Stimulated activated CD4-positive, alpha-beta T cell treated with anti-CD3 and anti-CD28 coated beads, Interleukin-2, amount 100 ng/mL, for 24 hours (primary cell): ENCODE data around the gene KPNB1.
A peak's percentile ranks its signal among the peaks of the same experiment; 100 is the strongest.

Experiments
- DNase-seq, 2 donors: peaks; one replicate each; pipeline ENCODE4 v3.0.0-alpha.2; 2020

KPNB1 gene

GRCh38 chr17:47714773-47715396, 65.2 kb downstream of the KPNB1 start:
- no peak for DNase-seq

DNA sequence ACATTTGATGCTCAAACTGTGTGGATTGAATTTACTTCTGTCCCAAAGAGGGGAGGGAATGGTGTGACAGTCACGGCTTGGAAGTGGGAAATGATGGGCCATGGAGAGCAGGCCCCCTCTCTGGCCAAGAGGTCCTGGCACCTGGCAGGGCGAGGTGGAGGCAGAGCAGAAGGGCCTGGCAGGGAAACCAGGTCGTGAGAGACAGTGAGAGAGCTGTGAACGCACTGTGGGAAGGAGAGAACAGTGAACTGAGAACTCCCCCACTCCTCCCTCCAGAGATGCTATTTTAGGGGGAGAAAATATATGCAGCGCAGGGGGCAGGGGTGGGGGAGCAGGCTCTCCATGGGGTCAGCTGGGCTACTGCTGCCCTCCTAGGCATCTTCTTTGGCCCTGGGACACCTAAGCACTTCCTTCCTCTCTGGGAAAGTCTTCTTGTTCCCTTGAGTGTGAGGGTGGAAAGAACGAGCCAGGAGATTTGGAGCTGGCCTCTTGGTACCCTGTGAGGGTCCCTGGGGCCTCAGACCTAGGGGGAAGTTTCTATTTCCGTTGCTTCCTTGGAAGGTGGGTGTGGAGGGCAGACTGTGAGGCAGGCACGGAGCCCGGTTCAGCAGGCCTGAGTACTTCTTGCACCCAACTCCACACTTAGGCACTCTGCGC, 66.1 kb downstream of the KPNB1 start:
- no peak for DNase-seq

- DNase-seq: no peak
Measured at GRCh38 chr17:47716375-47716774, 66.7 kb downstream of the KPNB1 start.

- DNase-seq: peak in 1 of 2 donors; percentile 51
Measured at GRCh38 chr17:47717261-47717697, 67.6 kb downstream of the KPNB1 start.

DNA sequence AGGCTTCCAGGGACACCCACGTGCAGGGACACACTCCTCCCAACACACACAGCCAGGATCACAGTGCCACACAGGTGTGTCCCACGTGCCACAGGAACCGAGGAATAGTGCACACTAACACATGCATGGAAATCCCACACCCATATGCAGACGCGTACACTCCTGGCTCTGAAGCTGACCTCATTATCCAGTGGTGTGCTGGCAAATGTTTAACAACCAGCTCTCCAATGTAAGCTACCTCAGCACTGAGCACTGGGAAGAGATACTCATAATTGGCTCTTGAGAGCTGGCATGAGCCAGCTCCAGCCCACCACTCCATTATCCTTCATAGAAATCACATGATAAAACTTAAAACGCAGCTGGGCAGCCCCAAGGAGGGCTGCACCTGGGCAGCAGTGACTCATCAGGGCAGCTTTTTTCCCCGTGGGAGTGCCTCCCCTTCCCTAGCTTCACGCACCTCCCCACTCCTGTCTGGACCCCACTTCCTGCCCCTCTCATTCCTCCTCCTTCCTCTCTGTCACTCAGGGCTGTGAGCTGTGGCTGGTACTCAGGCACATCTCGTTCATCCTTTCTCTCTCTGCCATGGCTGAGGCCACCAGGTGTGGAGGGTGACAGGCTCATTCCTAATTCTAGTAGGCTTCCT, 68.4 kb downstream of the KPNB1 start:
- peak in 1 of 2 donors; percentile 47 for DNase-seq

- DNase-seq: no peak
Measured at GRCh38 chr17:47718634-47719405, 69.1 kb downstream of the KPNB1 start.

GRCh38 chr17:47719411-47720152, 69.9 kb downstream of the KPNB1 start:
- peak; percentile 78 to 79 for DNase-seq

DNA sequence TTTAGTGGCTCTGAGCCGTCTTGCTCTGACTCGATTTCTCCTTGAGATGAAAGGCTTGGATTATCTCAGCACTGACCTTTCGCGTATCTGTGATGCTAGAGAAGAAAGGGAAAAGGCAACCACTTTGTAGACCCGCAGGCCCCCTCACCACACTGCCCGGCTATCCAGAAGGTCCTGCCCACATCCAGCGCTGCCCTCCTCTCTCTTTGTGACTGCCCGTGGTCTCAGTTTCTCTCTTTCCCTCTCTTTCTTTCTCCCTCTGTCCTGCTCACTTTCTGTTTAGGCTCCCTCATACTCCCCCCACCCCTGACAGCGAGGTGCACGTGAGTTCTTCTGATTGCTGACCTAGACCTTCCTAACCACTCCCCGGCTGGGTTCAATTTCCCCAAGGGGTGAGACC, 70.5 kb downstream of the KPNB1 start:
- no peak for DNase-seq

DNA sequence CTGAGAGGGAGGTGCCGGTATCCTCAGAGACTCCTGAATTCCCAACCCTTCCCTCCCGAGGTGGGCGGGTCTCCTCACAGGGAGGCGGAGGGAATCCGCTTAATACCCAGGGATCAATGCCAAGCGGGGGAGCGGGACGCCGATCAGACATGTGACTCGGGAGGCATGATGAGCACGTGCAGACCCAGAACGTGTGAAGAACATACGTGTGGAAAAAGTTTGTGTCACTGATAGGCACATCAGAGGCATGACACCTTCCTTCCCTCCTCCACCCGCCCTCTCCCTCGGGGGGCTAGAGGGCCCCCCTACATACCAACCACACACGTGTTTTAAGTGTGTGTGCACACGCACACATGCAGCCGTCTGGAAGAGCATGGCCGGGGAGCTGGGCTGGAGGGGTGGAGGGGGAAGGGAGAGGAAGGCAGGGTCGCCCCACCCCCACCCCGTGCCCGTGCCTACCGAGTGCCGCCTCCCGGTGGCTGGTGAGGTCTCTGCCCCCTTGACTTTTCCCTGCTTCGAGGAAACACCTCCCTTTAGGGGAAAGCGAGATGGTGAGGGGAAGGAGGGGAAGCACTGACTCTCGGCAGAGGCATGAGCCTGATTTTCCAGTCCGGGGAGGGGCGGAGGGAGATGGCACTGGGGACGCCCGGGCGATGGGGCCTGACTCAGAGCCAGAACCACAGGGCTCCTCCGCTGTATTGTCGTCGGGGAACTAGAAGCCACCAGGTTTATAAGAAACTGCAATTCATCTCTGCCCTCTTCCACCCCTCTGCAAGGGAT, 71.2 kb downstream of the KPNB1 start:
- DNase-seq: peak; percentile 96 to 97

DNA sequence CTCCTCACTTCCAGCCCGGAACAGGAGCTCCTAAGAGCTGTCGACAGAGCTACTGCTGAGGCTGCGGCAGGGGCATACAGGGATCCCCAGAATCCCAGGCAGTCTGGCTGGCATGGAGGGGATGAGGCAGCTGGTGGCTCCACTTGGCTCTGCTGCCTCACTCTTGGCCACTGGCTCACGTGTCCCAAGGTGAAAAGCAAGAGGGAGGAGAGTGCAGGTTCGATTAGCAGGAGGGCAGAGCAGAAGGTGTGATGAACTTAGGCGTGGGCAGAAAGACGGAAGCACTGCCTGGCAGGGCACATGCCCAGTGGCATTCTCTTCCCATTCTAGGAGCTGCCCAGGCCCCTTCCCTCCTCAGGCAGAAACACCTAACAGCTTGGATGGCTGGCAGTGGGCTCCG, 72.0 kb downstream of the KPNB1 start:
- DNase-seq: no peak

- DNase-seq: no peak
Measured at GRCh38 chr17:47724705-47725104, 75.0 kb downstream of the KPNB1 start.

- DNase-seq: no peak
Measured at GRCh38 chr17:47725446-47726111, 75.9 kb downstream of the KPNB1 start.

GRCh38 chr17:47726796-47727703, 77.3 kb downstream of the KPNB1 start:
- DNase-seq: no peak

DNA sequence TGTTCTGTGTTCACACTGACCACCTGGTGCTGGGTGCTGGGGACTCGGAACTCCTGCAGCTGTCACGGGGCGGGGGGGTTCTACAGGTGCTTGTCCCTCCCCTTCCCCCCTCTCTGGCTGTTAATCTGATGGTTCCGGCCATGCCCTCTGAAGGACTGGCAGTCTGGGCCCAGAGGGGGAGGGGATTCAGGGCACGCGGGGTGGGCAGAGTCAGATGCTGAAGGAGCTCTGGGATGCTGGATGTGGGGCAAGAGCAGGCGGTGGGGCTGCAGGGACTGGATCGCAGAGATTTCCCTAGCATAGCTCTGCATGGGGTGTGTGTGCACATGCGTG, 78.0 kb downstream of the KPNB1 start:
- DNase-seq: no peak

GRCh38 chr17:47728214-47728877, 78.6 kb downstream of the KPNB1 start:
- no peak for DNase-seq

- DNase-seq: no peak
Measured at GRCh38 chr17:47729476-47729875, 79.8 kb downstream of the KPNB1 start.

DNA sequence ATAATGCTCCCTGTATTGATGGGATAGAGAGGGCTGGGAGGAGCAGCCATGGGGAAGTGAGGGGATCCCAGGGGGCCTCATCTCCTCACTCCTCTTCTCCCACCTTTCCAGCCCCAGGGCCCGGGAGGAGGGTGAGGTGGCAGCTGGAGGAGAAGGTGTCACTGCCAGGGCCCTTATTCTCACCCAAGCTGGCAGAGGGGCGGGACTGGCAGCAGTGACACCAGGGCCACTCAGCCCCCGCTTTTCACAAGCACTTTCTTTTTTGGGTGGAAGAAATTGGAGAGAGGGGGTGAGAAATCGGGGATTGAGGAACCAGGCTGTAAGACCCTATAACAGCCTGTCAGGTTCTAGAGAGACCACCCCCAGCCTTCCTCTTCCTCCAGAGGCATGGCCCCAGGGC, 81.0 kb downstream of the KPNB1 start:
- no peak for DNase-seq

- DNase-seq: no peak
Measured at GRCh38 chr17:47731396-47731795, 81.7 kb downstream of the KPNB1 start.

DNA sequence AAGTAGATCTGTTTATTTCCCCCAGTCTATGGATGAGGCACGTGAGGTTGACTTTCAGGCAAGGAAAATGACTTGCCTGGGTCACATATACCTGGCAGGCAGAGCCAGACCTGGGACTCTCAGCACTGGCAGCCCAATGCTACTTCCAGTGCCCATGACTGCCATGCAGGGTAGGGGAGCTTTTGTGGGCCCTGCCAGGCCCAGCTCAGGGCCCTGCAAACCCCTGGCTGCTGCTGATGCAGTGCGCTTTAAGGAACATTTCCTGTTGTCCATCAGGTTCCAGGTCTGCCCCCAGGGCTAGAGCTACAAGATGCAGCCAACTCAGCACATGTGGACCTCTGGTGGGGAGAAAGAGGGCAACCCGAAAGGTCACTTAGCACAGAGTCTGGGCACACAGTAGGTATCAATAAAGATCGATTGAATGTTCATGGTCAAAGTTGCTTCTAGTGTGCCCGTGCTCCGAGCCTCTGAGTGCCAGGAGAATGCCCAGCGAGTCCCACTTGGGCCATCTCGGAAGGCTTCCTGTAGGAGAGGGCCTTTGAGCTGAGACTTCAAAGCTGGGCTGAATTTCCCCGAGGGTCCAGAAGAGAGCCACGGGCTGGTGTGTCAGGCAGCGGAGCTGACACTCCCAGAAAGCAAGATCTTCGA, 82.8 kb downstream of the KPNB1 start:
- DNase-seq: no peak
